Measurements from ENCODE around the gene KRTAP4-7. TPM values are rescaled to one million over a fixed set of nuclear protein-coding genes. Genes with fewer than 3 reads are reported as not detected.
"Not testable (repeated sequence)": the region's sequence is repeated elsewhere in the genome, so short reads cannot be mapped to it uniquely, and the experiment has no call there.

The KRTAP4-7 gene
- polyA plus RNA-seq, 4 donors = not detected

DNA sequence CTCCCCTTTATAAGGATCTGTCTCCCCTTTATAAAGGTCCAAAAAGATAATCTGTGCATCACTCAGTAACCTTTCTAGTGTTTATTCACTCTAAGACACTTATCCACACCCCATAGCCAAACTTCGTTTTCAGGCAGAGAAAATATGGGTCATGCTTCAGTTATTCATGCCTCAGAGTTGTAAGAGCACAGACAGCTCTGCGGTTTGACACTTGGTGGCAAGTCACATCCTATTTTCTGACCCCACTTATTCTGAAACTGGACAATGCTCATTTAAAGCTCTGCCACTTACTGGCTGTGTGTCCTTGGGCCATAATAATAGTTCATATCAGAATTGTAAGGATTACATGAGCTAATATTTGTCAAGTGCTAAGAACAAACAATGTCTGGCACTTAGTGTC is 34.8 kb upstream of the KRTAP4-7 start:
- no peak overlapping the region for H3K27ac ChIP-seq (ENCODE audit: low read depth in 1 of 3, low read length in 2 of 3)
- H3K4me3 ChIP-seq (ENCODE audit: low read depth in 1 of 3, low read length in 3 of 3) = no peak overlapping the region
- H3K9me3 ChIP-seq (ENCODE audit: control insufficient read depth in 2 of 2, insufficient read depth in 1 of 2, low read depth in 1 of 2, low read length in 1 of 2) = no peaks in the 10 kb centered on the region
- 40 to 59% (median 49%) methylated on average over 2 of the region's 2 CpGs for WGBS, 3 donors
- H3K27me3 ChIP-seq (ENCODE audit: control insufficient read depth in 3 of 3, insufficient read depth in 3 of 3, low read length in 3 of 3) = peaks cover 0 to 10% (median 9%) of the 10 kb centered on the region in 3 donors
- H3K4me1 ChIP-seq (ENCODE audit: control insufficient read depth in 3 of 3, insufficient read depth in 2 of 3, low read depth in 1 of 3, low read length in 2 of 3) = no peaks in the 10 kb centered on the region
- FAIRE-seq (no peak), DNase-seq (no peak)
- no peaks in the 10 kb centered on the region for H3K36me3 ChIP-seq (ENCODE audit: control insufficient read depth in 3 of 3, insufficient read depth in 2 of 3, low read depth in 1 of 3, low read length in 3 of 3)

- no peaks in the 10 kb centered on the region for H3K9me3 ChIP-seq (ENCODE audit: control insufficient read depth in 2 of 2, insufficient read depth in 1 of 2, low read depth in 1 of 2, low read length in 1 of 2)
- no peak for DNase-seq
- H3K4me3 ChIP-seq (ENCODE audit: low read depth in 1 of 3, low read length in 3 of 3) = no peak overlapping the region
- no peaks in the 10 kb centered on the region for H3K36me3 ChIP-seq (ENCODE audit: control insufficient read depth in 3 of 3, insufficient read depth in 2 of 3, low read depth in 1 of 3, low read length in 3 of 3)
- H3K27me3 ChIP-seq (ENCODE audit: control insufficient read depth in 3 of 3, insufficient read depth in 3 of 3, low read length in 3 of 3) = peaks cover 0 to 8% (median 7%) of the 10 kb centered on the region in 3 donors
- no peak overlapping the region for H3K27ac ChIP-seq (ENCODE audit: low read depth in 1 of 3, low read length in 2 of 3)
- H3K4me1 ChIP-seq (ENCODE audit: control insufficient read depth in 3 of 3, insufficient read depth in 2 of 3, low read depth in 1 of 3, low read length in 2 of 3) = no peaks in the 10 kb centered on the region
- no peak for FAIRE-seq
These were observed 31.4 kb upstream of the KRTAP4-7 start for GRCh38 chr17:41052566-41052965.

GRCh38 chr17:41054025-41054424 is 29.9 kb upstream of the KRTAP4-7 start:
- Histone ChIP-seq H3K27me3 (ENCODE audit: control insufficient read depth in 3 of 3, insufficient read depth in 3 of 3, low read length in 3 of 3) (peaks cover 0 to 4% (median 3%) of the 10 kb centered on the region in 3 donors), H3K9me3 (ENCODE audit: control insufficient read depth in 2 of 2, insufficient read depth in 1 of 2, low read depth in 1 of 2, low read length in 1 of 2) (no peaks in the 10 kb centered on the region), H3K4me1 (ENCODE audit: control insufficient read depth in 3 of 3, insufficient read depth in 2 of 3, low read depth in 1 of 3, low read length in 2 of 3) (no peaks in the 10 kb centered on the region), H3K4me3 (ENCODE audit: low read depth in 1 of 3, low read length in 3 of 3) (no peak overlapping the region), H3K36me3 (ENCODE audit: control insufficient read depth in 3 of 3, insufficient read depth in 2 of 3, low read depth in 1 of 3, low read length in 3 of 3) (no peaks in the 10 kb centered on the region), H3K27ac (ENCODE audit: low read depth in 1 of 3, low read length in 2 of 3) (no peak overlapping the region)
- FAIRE-seq = no peak
- WGBS, 3 donors = 86 to 89% (median 87%) methylated on average over 4 of the region's 4 CpGs
- DNase-seq = no peak

DNA sequence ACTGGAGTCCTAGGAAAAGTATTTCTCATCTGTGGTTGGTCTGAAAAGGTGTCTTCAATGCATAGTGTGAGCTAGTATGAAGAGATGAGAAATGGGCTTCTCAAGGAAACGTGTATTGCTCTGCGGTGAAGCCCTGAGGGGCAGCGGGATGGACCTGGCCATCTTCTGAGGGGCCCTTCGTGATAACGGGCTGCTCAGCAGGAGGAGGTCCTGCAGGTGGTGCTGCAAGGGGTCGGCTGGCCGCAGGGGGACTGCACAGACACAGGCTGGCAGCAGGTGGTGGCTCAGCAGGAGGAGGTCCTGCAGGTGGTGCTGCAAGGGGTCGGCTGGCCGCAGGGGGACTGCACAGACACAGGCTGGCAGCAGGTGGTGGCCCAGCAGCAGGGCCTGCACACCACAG is 29.4 kb upstream of the KRTAP4-7 start:
- FAIRE-seq; H3K36me3 ChIP-seq (ENCODE audit: control insufficient read depth in 3 of 3, insufficient read depth in 2 of 3, low read depth in 1 of 3, low read length in 3 of 3); H3K27me3 ChIP-seq (ENCODE audit: control insufficient read depth in 3 of 3, insufficient read depth in 3 of 3, low read length in 3 of 3); H3K9me3 ChIP-seq (ENCODE audit: control insufficient read depth in 2 of 2, insufficient read depth in 1 of 2, low read depth in 1 of 2, low read length in 1 of 2); H3K4me3 ChIP-seq (ENCODE audit: low read depth in 1 of 3, low read length in 3 of 3); H3K4me1 ChIP-seq (ENCODE audit: control insufficient read depth in 3 of 3, insufficient read depth in 2 of 3, low read depth in 1 of 3, low read length in 2 of 3); H3K27ac ChIP-seq (ENCODE audit: low read depth in 1 of 3, low read length in 2 of 3); DNase-seq: not testable (repeated sequence)
- WGBS, 3 donors = 65 to 69% (median 69%) methylated on average over 5 to 9 of the region's 9 CpGs

DNA sequence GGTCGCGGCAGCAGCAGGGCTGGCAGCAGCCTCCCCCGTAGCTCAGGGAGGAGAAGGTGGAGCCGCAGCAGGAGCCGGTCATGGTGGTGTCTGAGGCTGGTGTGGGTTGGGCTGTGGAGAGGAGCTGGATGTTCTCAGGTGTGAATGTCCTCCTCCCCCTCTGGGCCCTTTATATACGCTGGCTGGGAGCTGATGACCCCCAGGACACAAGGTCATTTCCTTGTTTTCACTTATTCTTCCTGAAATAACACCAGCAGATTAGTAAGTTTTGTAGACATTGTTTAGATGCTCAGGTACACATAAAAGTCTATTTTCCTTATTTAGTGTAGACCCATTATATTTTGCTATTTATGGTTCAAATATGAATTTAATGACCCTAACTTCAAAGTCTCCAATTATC is 28.8 kb upstream of the KRTAP4-7 start, which contains the start of gene KRTAP2-2:
Gene KRTAP2-2 (minus strand): TSS at position 101 of the 400 bp plus-strand sequence. CDS start 19 bp downstream, at position 82.
- not testable (repeated sequence) for H3K27me3 ChIP-seq (ENCODE audit: control insufficient read depth in 3 of 3, insufficient read depth in 3 of 3, low read length in 3 of 3); H3K4me3 ChIP-seq (ENCODE audit: low read depth in 1 of 3, low read length in 3 of 3); H3K27ac ChIP-seq (ENCODE audit: low read depth in 1 of 3, low read length in 2 of 3); H3K36me3 ChIP-seq (ENCODE audit: control insufficient read depth in 3 of 3, insufficient read depth in 2 of 3, low read depth in 1 of 3, low read length in 3 of 3); H3K9me3 ChIP-seq (ENCODE audit: control insufficient read depth in 2 of 2, insufficient read depth in 1 of 2, low read depth in 1 of 2, low read length in 1 of 2); FAIRE-seq; DNase-seq; H3K4me1 ChIP-seq (ENCODE audit: control insufficient read depth in 3 of 3, insufficient read depth in 2 of 3, low read depth in 1 of 3, low read length in 2 of 3)
- 13 to 43% (median 21%) methylated on average over 1 of the region's 6 CpGs for WGBS, 3 donors

DNA sequence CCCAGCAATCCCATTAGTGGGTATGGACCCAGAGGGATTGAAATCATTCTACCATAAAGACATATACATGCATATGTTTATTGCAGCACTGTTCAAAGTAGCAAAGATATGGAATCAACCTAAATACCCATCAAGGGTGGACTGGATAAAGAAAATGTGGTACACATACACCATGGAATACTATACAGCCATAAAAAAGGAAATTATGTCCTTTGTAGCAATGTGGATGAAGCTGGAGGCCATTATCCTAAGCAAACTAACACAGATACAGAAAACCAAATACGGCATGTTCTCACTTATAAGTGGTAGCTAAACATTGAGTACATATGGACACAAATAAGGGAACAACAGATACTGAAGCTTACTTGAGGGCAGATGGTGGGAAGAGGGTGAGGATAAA is 26.4 kb upstream of the KRTAP4-7 start:
- Histone ChIP-seq H3K36me3 (ENCODE audit: control insufficient read depth in 3 of 3, insufficient read depth in 2 of 3, low read depth in 1 of 3, low read length in 3 of 3) (no peaks in the 10 kb centered on the region), H3K4me1 (ENCODE audit: control insufficient read depth in 3 of 3, insufficient read depth in 2 of 3, low read depth in 1 of 3, low read length in 2 of 3) (no peaks in the 10 kb centered on the region), H3K4me3 (ENCODE audit: low read depth in 1 of 3, low read length in 3 of 3) (no peak overlapping the region), H3K9me3 (ENCODE audit: control insufficient read depth in 2 of 2, insufficient read depth in 1 of 2, low read depth in 1 of 2, low read length in 1 of 2) (no peaks in the 10 kb centered on the region), H3K27ac (ENCODE audit: low read depth in 1 of 3, low read length in 2 of 3) (no peak overlapping the region), H3K27me3 (ENCODE audit: control insufficient read depth in 3 of 3, insufficient read depth in 3 of 3, low read length in 3 of 3) (peaks cover 0 to 12% (median 4%) of the 10 kb centered on the region in 3 donors)
- WGBS, 3 donors = 93 to 100% (median 96%) methylated on average over 1 of the region's 1 CpG
- DNase-seq (no peak), FAIRE-seq (no peak)

DNA sequence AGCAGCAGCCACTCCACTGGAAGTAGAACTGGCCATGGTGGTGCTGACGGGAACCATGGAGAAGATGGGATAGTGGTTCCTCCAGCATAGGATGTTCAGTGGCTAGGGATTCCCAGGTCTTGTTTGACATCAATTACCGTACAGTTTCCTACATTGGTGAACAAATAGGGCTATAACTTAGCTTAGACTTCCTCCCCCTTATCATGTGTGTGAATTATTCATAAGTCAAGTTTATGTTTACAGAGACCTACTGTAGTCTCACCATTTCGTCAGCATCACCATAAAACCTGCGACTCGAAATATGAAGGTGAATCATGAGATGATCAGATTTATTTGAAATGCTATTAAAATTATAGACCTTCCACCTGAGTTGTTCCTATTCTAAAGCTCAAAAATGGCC is 25.2 kb upstream of the KRTAP4-7 start:
- 67 to 86% (median 75%) methylated on average over 5 of the region's 5 CpGs for WGBS, 3 donors

DNA sequence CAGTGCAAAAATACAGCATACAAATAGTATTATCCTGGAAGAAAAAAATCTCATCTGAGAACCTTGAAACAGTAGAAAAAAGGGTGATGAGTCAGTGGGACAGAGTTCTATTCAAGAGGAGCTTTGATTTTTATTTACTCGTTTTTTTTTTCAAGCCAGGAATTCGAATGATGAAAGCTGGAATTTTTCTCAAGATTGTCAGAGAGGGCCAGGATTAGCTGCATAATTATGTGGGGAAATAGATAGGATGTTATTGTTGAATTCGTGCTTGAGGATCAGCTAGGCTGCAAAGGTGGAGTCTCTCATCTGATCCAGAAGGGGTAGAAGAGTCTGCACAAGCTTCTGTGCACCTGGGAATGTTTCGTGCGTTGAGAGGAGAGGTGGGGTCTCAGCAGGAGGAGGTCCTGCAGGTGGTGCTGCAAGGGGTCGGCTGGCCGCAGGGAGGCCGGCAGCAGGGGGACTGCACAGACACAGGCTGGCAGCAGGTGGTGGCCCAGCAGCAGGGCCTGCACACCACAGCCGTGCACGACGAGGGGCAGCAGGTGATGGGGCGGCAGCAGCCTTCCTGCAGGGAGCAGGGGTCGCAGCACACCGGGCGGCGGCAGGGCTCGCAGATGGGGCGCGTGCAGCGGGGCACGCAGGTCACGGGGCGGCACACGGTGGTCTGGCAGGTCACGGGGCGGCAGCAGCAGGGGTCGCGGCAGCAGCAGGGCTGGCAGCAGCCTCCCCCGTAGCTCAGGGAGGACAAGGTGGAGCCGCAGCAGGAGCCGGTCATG is 24.5 kb upstream of the KRTAP4-7 start:
- H3K36me3 ChIP-seq (ENCODE audit: control insufficient read depth in 3 of 3, insufficient read depth in 2 of 3, low read depth in 1 of 3, low read length in 3 of 3); H3K4me1 ChIP-seq (ENCODE audit: control insufficient read depth in 3 of 3, insufficient read depth in 2 of 3, low read depth in 1 of 3, low read length in 2 of 3); H3K9me3 ChIP-seq (ENCODE audit: control insufficient read depth in 2 of 2, insufficient read depth in 1 of 2, low read depth in 1 of 2, low read length in 1 of 2); FAIRE-seq; DNase-seq; H3K4me3 ChIP-seq (ENCODE audit: low read depth in 1 of 3, low read length in 3 of 3); H3K27ac ChIP-seq (ENCODE audit: low read depth in 1 of 3, low read length in 2 of 3): not testable (repeated sequence)
- H3K27me3 ChIP-seq (ENCODE audit: control insufficient read depth in 3 of 3, insufficient read depth in 3 of 3, low read length in 3 of 3) = peaks cover 0 to 12% (median 4%) of the 10 kb centered on the region in 3 donors
- WGBS, 3 donors = 24 to 28% (median 25%) methylated on average over 10 to 12 of the region's 31 CpGs

More for the DNA sequence above, 25.2 kb upstream of the KRTAP4-7 start:
- Histone ChIP-seq H3K4me3 (ENCODE audit: low read depth in 1 of 3, low read length in 3 of 3) (no peak overlapping the region), H3K9me3 (ENCODE audit: control insufficient read depth in 2 of 2, insufficient read depth in 1 of 2, low read depth in 1 of 2, low read length in 1 of 2) (no peaks in the 10 kb centered on the region), H3K27ac (ENCODE audit: low read depth in 1 of 3, low read length in 2 of 3) (no peak overlapping the region), H3K4me1 (ENCODE audit: control insufficient read depth in 3 of 3, insufficient read depth in 2 of 3, low read depth in 1 of 3, low read length in 2 of 3) (no peaks in the 10 kb centered on the region), H3K36me3 (ENCODE audit: control insufficient read depth in 3 of 3, insufficient read depth in 2 of 3, low read depth in 1 of 3, low read length in 3 of 3) (no peaks in the 10 kb centered on the region), H3K27me3 (ENCODE audit: control insufficient read depth in 3 of 3, insufficient read depth in 3 of 3, low read length in 3 of 3) (peaks cover 0 to 12% (median 4%) of the 10 kb centered on the region in 3 donors)
- DNase-seq (no peak), FAIRE-seq (no peak)

Measured in small intestine (tissue), 7 donors.